ENCODE data around the gene SDHAF2.
A peak's percentile ranks its signal among the peaks of the same experiment; 100 is the strongest.
"Not testable (repeated sequence)": the region's sequence is repeated elsewhere in the genome, so short reads cannot be mapped to it uniquely, and the experiment has no call there.

SDHAF2 gene

GRCh38 chr11:61429691-61430582 is at the start of gene SDHAF2, which contains the start of gene CPSF7:
SDHAF2 (plus strand) TSS chr11:61430124; CDS start chr11:61430147, 23 bp downstream.
CPSF7 (minus strand) TSS chr11:61429975; CDS start chr11:61429235, 740 bp downstream.
- H3K36me3 Mint-ChIP-seq (ENCODE audit: low read depth), result peaks cover 70% of the 10 kb centered on the region

GRCh38 chr11:61380884-61381283 is 49.0 kb upstream of the SDHAF2 start:
- Mint-ChIP-seq H3K9me3 (no peaks in the 10 kb centered on the region), H3K36me3 (ENCODE audit: low read depth) (peaks cover 22% of the 10 kb centered on the region), H3K4me1 (no peaks in the 10 kb centered on the region), H3K4me3 (no peak overlapping the region), H3K27me3 (ENCODE audit: low read depth, poor library complexity) (no peaks in the 10 kb centered on the region), H3K27ac (no peak overlapping the region)
- DNase-seq, result no peak
- TF ChIP-seq, protein P1, sequence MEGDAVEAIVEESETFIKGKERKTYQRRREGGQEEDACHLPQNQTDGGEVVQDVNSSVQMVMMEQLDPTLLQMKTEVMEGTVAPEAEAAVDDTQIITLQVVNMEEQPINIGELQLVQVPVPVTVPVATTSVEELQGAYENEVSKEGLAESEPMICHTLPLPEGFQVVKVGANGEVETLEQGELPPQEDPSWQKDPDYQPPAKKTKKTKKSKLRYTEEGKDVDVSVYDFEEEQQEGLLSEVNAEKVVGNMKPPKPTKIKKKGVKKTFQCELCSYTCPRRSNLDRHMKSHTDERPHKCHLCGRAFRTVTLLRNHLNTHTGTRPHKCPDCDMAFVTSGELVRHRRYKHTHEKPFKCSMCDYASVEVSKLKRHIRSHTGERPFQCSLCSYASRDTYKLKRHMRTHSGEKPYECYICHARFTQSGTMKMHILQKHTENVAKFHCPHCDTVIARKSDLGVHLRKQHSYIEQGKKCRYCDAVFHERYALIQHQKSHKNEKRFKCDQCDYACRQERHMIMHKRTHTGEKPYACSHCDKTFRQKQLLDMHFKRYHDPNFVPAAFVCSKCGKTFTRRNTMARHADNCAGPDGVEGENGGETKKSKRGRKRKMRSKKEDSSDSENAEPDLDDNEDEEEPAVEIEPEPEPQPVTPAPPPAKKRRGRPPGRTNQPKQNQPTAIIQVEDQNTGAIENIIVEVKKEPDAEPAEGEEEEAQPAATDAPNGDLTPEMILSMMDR (IDR thresholded peaks at IDR 0.05), result no peak

More at GRCh38 chr11:61429691-61430582, at the start of gene SDHAF2, which contains the start of gene CPSF7:
- DNase-seq, result peak; percentile 98
- Mint-ChIP-seq H3K27me3 (ENCODE audit: low read depth, poor library complexity) (no peaks in the 10 kb centered on the region), H3K4me1 (peaks cover 42% of the 10 kb centered on the region), H3K27ac (peak within 1 kb of the TSS; percentile 100), H3K4me3 (peak within 1 kb of the TSS; percentile 99), H3K9me3 (peaks cover 8% of the 10 kb centered on the region)
- TF ChIP-seq, protein P1 (IDR thresholded peaks at IDR 0.05), result no peak

DNA sequence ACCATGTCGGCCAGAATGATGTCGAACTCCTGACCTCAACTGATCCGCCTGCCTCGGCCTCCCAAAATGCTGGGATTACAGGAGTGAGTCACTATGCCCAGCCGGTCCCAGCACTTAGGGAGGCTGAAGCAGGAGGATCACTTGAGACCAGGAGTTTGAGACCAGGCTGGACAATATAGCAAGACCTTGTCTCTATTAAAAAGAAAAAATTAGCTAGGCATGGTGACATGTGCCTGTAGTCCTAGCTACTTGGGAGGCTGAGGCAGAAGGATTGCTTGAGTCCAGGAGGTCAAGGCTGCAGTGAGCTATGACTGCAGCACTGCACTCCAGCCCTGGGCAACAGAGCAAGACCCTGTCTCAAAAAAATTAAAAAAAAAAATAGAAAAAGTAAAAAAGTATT is 46.1 kb upstream of the SDHAF2 start:
- not testable (repeated sequence) for H3K4me1 Mint-ChIP-seq; DNase-seq; H3K9me3 Mint-ChIP-seq; H3K4me3 Mint-ChIP-seq; H3K36me3 Mint-ChIP-seq (ENCODE audit: low read depth); H3K27ac Mint-ChIP-seq
- peaks cover 12% of the 10 kb centered on the region for H3K27me3 Mint-ChIP-seq (ENCODE audit: low read depth, poor library complexity)

DNA sequence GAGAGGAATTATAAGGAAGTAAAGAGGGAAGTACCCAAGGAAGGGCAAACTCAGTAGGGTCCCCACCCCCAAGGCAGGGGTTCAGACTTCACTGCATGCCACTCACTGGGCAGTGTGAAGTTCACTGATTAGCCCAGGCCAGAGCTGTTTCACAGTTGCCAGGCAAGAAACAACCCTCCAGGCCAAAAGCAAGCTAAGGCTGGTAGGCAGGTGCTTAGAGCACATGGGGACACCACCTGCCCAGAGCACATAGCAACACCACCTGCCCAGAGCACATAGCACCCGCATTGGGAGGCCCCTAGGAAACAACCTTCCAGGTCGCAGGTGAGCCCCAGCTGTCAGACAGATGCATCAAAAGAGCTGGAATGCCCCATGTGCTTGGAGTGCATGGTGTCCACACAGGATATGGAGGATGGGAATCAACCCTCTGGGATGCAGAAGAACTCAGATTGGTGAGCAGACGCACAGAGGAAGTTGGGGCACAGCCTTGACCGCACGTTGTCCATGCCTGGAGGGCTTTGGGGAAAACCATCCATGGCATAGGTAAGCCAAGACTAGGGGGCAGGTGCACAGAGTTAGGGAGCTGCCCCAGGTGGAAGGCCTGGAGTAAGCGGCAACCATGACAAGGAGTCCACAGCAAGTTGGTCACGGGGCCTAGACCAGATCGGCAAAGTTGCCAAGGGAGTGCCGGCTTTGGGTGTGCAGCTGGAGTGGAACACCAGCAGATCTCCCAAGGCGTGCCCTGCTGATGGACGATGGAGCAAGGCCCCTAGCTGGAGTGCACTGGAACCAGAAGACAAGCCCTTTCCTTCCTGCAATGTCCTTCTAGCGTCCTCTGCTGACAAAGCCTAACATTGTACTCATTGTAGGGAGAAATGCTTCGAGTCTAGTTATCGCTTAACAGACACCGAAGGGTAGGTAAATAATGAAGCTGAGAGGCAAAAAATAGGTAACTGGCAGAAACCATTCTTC is 45.4 kb upstream of the SDHAF2 start:
- H3K4me1 Mint-ChIP-seq, result no peaks in the 10 kb centered on the region
- peaks cover 16% of the 10 kb centered on the region for H3K27me3 Mint-ChIP-seq (ENCODE audit: low read depth, poor library complexity)
- H3K9me3 Mint-ChIP-seq, result peaks cover 5% of the 10 kb centered on the region
- H3K36me3 Mint-ChIP-seq (ENCODE audit: low read depth), result peaks cover 6% of the 10 kb centered on the region
- no peak overlapping the region for H3K4me3 Mint-ChIP-seq
- TF ChIP-seq, protein P1 (IDR thresholded peaks at IDR 0.05), result no peak
- no peak overlapping the region for H3K27ac Mint-ChIP-seq
- no peak for DNase-seq

DNA sequence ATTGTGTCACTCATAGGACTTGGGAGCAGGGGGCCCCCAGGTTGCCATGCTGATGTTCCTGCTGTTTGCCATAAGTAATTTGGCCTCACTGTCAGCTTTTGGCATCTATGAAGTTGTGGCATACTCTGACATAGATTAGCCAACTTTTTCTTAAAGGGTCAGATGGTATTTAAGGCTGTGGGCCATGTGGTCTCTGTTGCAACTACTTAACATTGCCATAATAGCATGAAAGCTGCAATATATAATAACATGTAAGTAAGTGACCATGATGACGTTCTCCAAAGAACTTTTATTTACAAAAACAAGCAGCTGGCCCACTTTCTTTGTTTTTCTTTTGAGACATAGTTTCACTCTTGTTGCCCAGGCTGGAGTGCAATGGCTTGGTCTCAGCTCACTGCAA is 39.8 kb upstream of the SDHAF2 start:
- H3K4me3 Mint-ChIP-seq, result no peak overlapping the region
- no peak overlapping the region for H3K27ac Mint-ChIP-seq
- H3K36me3 Mint-ChIP-seq (ENCODE audit: low read depth), result peaks cover 22% of the 10 kb centered on the region
- peaks cover 24% of the 10 kb centered on the region for H3K27me3 Mint-ChIP-seq (ENCODE audit: low read depth, poor library complexity)
- TF ChIP-seq, protein P1 (IDR thresholded peaks at IDR 0.05), result no peak
- no peak for DNase-seq
- H3K4me1 Mint-ChIP-seq, result peaks cover 20% of the 10 kb centered on the region
- peaks cover 34% of the 10 kb centered on the region for H3K9me3 Mint-ChIP-seq

Data from nephron progenitor cell (in vitro differentiated cells).